ENCODE results near the gene NAXD.

Gene NAXD

GRCh38 chr13:110641055-110642015, 26.0 kb downstream of the NAXD start:
- Histone ChIP-seq H3K27me3 (replicated peaks; ENCODE audit: control insufficient read depth, insufficient read depth, low read length) (no peaks in the 10 kb centered on the region), H3K4me3 (replicated peaks; ENCODE audit: low read depth, low read length) (no peak overlapping the region), H3K36me3 (ENCODE audit: control insufficient read depth, insufficient read depth, low read length) (peaks cover 37% of the 10 kb centered on the region)
- DNase-seq (ENCODE audit: extremely low read depth, insufficient read length), result no peak
- no peak for TF ChIP-seq CTCF (IDR thresholded peaks at IDR 0.05; ENCODE audit: insufficient read depth, low read length, poor library complexity, severe bottlenecking)

- no peak overlapping the region for H3K4me3 ChIP-seq (replicated peaks; ENCODE audit: low read depth, low read length)
- peaks cover 34% of the 10 kb centered on the region for H3K36me3 ChIP-seq (ENCODE audit: control insufficient read depth, insufficient read depth, low read length)
- DNase-seq (ENCODE audit: extremely low read depth, insufficient read length), result no peak
- no peaks in the 10 kb centered on the region for H3K27me3 ChIP-seq (replicated peaks; ENCODE audit: control insufficient read depth, insufficient read depth, low read length)
- no peak for TF ChIP-seq CTCF (IDR thresholded peaks at IDR 0.05; ENCODE audit: insufficient read depth, low read length, poor library complexity, severe bottlenecking)
Measured at GRCh38 chr13:110642291-110642981, 27.1 kb downstream of the NAXD start.

GRCh38 chr13:110643324-110643723, 28.0 kb downstream of the NAXD start:
- TF ChIP-seq CTCF (IDR thresholded peaks at IDR 0.05; ENCODE audit: insufficient read depth, low read length, poor library complexity, severe bottlenecking), result no peak
- no peak for DNase-seq (ENCODE audit: extremely low read depth, insufficient read length)
- Histone ChIP-seq H3K27me3 (replicated peaks; ENCODE audit: control insufficient read depth, insufficient read depth, low read length) (no peaks in the 10 kb centered on the region), H3K4me3 (replicated peaks; ENCODE audit: low read depth, low read length) (no peak overlapping the region), H3K36me3 (ENCODE audit: control insufficient read depth, insufficient read depth, low read length) (peaks cover 31% of the 10 kb centered on the region)

- Histone ChIP-seq H3K27me3 (replicated peaks; ENCODE audit: control insufficient read depth, insufficient read depth, low read length) (no peaks in the 10 kb centered on the region), H3K36me3 (ENCODE audit: control insufficient read depth, insufficient read depth, low read length) (peaks cover 32% of the 10 kb centered on the region), H3K4me3 (replicated peaks; ENCODE audit: low read depth, low read length) (no peak overlapping the region)
- no peak for DNase-seq (ENCODE audit: extremely low read depth, insufficient read length)
- TF ChIP-seq CTCF (IDR thresholded peaks at IDR 0.05; ENCODE audit: insufficient read depth, low read length, poor library complexity, severe bottlenecking), result no peak
Measured at GRCh38 chr13:110643768-110644421, 28.6 kb downstream of the NAXD start.

- no peaks in the 10 kb centered on the region for H3K27me3 ChIP-seq (replicated peaks; ENCODE audit: control insufficient read depth, insufficient read depth, low read length)
- H3K36me3 ChIP-seq (ENCODE audit: control insufficient read depth, insufficient read depth, low read length), result peaks cover 29% of the 10 kb centered on the region
- TF ChIP-seq CTCF (IDR thresholded peaks at IDR 0.05; ENCODE audit: insufficient read depth, low read length, poor library complexity, severe bottlenecking), result peak; percentile 35
- H3K4me3 ChIP-seq (replicated peaks; ENCODE audit: low read depth, low read length), result no peak overlapping the region
- DNase-seq (ENCODE audit: extremely low read depth, insufficient read length), result no peak
Measured at GRCh38 chr13:110644892-110645521, 29.7 kb downstream of the NAXD start.

Measured in GM06990 (cell line).